ENCODE measurements around the gene C12orf56.

Gene C12orf56

GRCh38 chr12:64229796-64230195, 160.8 kb downstream of the C12orf56 start:
- no peaks in the 10 kb centered on the region for H3K27me3 ChIP-seq (ENCODE audit: control insufficient read depth in 1 of 2, insufficient read depth in 1 of 2, low read length in 2 of 2)
- no peak overlapping the region for H3K14ac ChIP-seq (ENCODE audit: low read length in 2 of 2)
- H2AK5ac ChIP-seq (ENCODE audit: low read length, severe bottlenecking), result no peak overlapping the region
- H3K9ac ChIP-seq (ENCODE audit: low read length), result no peak overlapping the region
- H2BK15ac ChIP-seq (ENCODE audit: low read depth, poor library complexity, severe bottlenecking), result no peak overlapping the region
- no peaks in the 10 kb centered on the region for H3K4me1 ChIP-seq (ENCODE audit: control insufficient read depth, insufficient read depth, low read depth, low read length)
- no peak overlapping the region for H3K23ac ChIP-seq (ENCODE audit: low read length in 2 of 2)
- H2AFZ ChIP-seq (ENCODE audit: low read depth, low read length), result no peak overlapping the region
- H3K9me3 ChIP-seq (ENCODE audit: control insufficient read depth, low read length), result no peaks in the 10 kb centered on the region
- no peak overlapping the region for H3K27ac ChIP-seq (ENCODE audit: low read length, poor library complexity, severe bottlenecking)
- H2BK12ac ChIP-seq (ENCODE audit: low read length in 2 of 2), result no peak overlapping the region
- no peak overlapping the region for H3K4ac ChIP-seq (ENCODE audit: low read depth in 1 of 2, low read length in 2 of 2)
- H3K4me2 ChIP-seq (ENCODE audit: low read length, poor library complexity, severe bottlenecking), result no peak overlapping the region
- no peaks in the 10 kb centered on the region for H3K36me3 ChIP-seq (ENCODE audit: control insufficient read depth in 1 of 2, insufficient read depth in 2 of 2, low read depth in 1 of 2, low read length in 2 of 2)
- no peak overlapping the region for H4K91ac ChIP-seq (ENCODE audit: low read length)
- H3K79me1 ChIP-seq (replicated peaks; ENCODE audit: low read length, poor library complexity, severe bottlenecking), result no peaks in the 10 kb centered on the region
- H2BK120ac ChIP-seq (ENCODE audit: low read depth, low read length), result no peak overlapping the region
- no peak overlapping the region for H3K18ac ChIP-seq (ENCODE audit: low read depth in 1 of 2, low read length in 2 of 2)
- DNase-seq, result no peak
- no peak overlapping the region for H4K8ac ChIP-seq (ENCODE audit: low read length)
- no peak overlapping the region for H3K4me3 ChIP-seq (ENCODE audit: insufficient read depth in 1 of 2, low read depth in 1 of 2, low read length in 2 of 2)
- WGBS, result 92% methylated on average over 4 of the region's 5 CpGs
- H2BK5ac ChIP-seq (ENCODE audit: low read depth, low read length, poor library complexity, severe bottlenecking), result no peak overlapping the region

GRCh38 chr12:64229240-64229639, 161.3 kb downstream of the C12orf56 start:
- Histone ChIP-seq H2AK5ac (ENCODE audit: low read length, severe bottlenecking) (no peak overlapping the region), H3K27me3 (ENCODE audit: control insufficient read depth in 1 of 2, insufficient read depth in 1 of 2, low read length in 2 of 2) (no peaks in the 10 kb centered on the region), H3K4me1 (ENCODE audit: control insufficient read depth, insufficient read depth, low read depth, low read length) (no peaks in the 10 kb centered on the region), H3K9ac (ENCODE audit: low read length) (no peak overlapping the region), H2BK15ac (ENCODE audit: low read depth, poor library complexity, severe bottlenecking) (no peak overlapping the region), H2BK12ac (ENCODE audit: low read length in 2 of 2) (no peak overlapping the region), H3K18ac (ENCODE audit: low read depth in 1 of 2, low read length in 2 of 2) (no peak overlapping the region), H3K27ac (ENCODE audit: low read length, poor library complexity, severe bottlenecking) (no peak overlapping the region), H2BK5ac (ENCODE audit: low read depth, low read length, poor library complexity, severe bottlenecking) (no peak overlapping the region), H2BK120ac (ENCODE audit: low read depth, low read length) (no peak overlapping the region), H3K4me3 (ENCODE audit: insufficient read depth in 1 of 2, low read depth in 1 of 2, low read length in 2 of 2) (no peak overlapping the region), H3K23ac (ENCODE audit: low read length in 2 of 2) (no peak overlapping the region), H4K8ac (ENCODE audit: low read length) (no peak overlapping the region), H3K79me1 (replicated peaks; ENCODE audit: low read length, poor library complexity, severe bottlenecking) (no peaks in the 10 kb centered on the region), H3K14ac (ENCODE audit: low read length in 2 of 2) (no peak overlapping the region), H3K4me2 (ENCODE audit: low read length, poor library complexity, severe bottlenecking) (no peak overlapping the region), H3K9me3 (ENCODE audit: control insufficient read depth, low read length) (no peaks in the 10 kb centered on the region), H3K4ac (ENCODE audit: low read depth in 1 of 2, low read length in 2 of 2) (no peak overlapping the region), H2AFZ (ENCODE audit: low read depth, low read length) (no peak overlapping the region), H4K91ac (ENCODE audit: low read length) (no peak overlapping the region), H3K36me3 (ENCODE audit: control insufficient read depth in 1 of 2, insufficient read depth in 2 of 2, low read depth in 1 of 2, low read length in 2 of 2) (no peaks in the 10 kb centered on the region)
- 43% methylated on average over 4 of the region's 4 CpGs for WGBS
- no peak for DNase-seq

DNA sequence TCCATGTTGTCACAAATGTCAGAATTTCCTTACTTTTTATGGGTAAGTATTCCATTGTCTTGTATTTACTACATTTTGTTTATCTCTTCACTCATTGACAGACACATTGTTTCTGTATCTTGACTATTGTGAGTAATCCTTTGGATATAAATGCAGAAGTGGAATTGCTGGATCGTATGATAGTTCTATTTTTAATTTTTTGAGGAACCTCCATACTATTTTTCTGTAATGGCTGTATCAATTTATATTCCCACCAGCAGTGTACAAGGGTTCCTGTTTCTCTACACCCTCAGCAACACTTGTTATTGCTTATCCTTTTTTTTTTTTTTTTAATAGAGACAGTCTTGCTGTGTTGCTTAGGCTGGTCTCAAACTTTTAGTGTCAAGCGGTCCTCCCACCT, 164.9 kb downstream of the C12orf56 start:
- Histone ChIP-seq H2BK120ac (ENCODE audit: low read depth, low read length) (no peak overlapping the region), H3K79me1 (replicated peaks; ENCODE audit: low read length, poor library complexity, severe bottlenecking) (peaks cover 5% of the 10 kb centered on the region)

GRCh38 chr12:64222009-64222765, 168.4 kb downstream of the C12orf56 start, which contains the start of gene KICS2:
Gene KICS2 (minus strand): TSS chr12:64222296. CDS start chr12:64222237, 59 bp downstream.
- peak; percentile 95 for DNase-seq
- H3K27me3 ChIP-seq (ENCODE audit: control insufficient read depth in 1 of 2, insufficient read depth in 1 of 2, low read length in 2 of 2), result no peaks in the 10 kb centered on the region
- peak within 1 kb of the TSS; percentile 5 to 79 for H2BK12ac ChIP-seq (ENCODE audit: low read length in 2 of 2)
- peak within 1 kb of the TSS; percentile 66 to 71 for H3K4ac ChIP-seq (ENCODE audit: low read depth in 1 of 2, low read length in 2 of 2)
- H3K14ac ChIP-seq (ENCODE audit: low read length in 2 of 2), result peak within 1 kb of the TSS in 1 of 2 experiments; percentile 78
- peaks cover 7% of the 10 kb centered on the region for H3K79me1 ChIP-seq (replicated peaks; ENCODE audit: low read length, poor library complexity, severe bottlenecking)
- 0% methylated on average over 47 of the region's 56 CpGs for WGBS
- peak within 1 kb of the TSS; percentile 92 for H4K8ac ChIP-seq (ENCODE audit: low read length)
- H3K4me3 ChIP-seq (ENCODE audit: insufficient read depth in 1 of 2, low read depth in 1 of 2, low read length in 2 of 2), result peak within 1 kb of the TSS; percentile 88 to 94
- H3K9me3 ChIP-seq (ENCODE audit: control insufficient read depth, low read length), result no peaks in the 10 kb centered on the region
- peak within 1 kb of the TSS; percentile 99 for H3K9ac ChIP-seq (ENCODE audit: low read length)
- peak within 1 kb of the TSS; percentile 15 for H2BK5ac ChIP-seq (ENCODE audit: low read depth, low read length, poor library complexity, severe bottlenecking)
- H3K27ac ChIP-seq (ENCODE audit: low read length, poor library complexity, severe bottlenecking), result peak within 1 kb of the TSS; percentile 77
- peak within 1 kb of the TSS; percentile 99 for H2AFZ ChIP-seq (ENCODE audit: low read depth, low read length)
- H3K18ac ChIP-seq (ENCODE audit: low read depth in 1 of 2, low read length in 2 of 2), result peak within 1 kb of the TSS; percentile 86 to 88
- H3K4me2 ChIP-seq (ENCODE audit: low read length, poor library complexity, severe bottlenecking), result peak within 1 kb of the TSS; percentile 56
- H3K4me1 ChIP-seq (ENCODE audit: control insufficient read depth, insufficient read depth, low read depth, low read length), result peaks cover 2% of the 10 kb centered on the region
- peak within 1 kb of the TSS; percentile 84 for H2BK15ac ChIP-seq (ENCODE audit: low read depth, poor library complexity, severe bottlenecking)
- peak within 1 kb of the TSS; percentile 11 for H2BK120ac ChIP-seq (ENCODE audit: low read depth, low read length)
- no peaks in the 10 kb centered on the region for H3K36me3 ChIP-seq (ENCODE audit: control insufficient read depth in 1 of 2, insufficient read depth in 2 of 2, low read depth in 1 of 2, low read length in 2 of 2)
- H2AK5ac ChIP-seq (ENCODE audit: low read length, severe bottlenecking), result peak within 1 kb of the TSS; percentile 46
- H3K23ac ChIP-seq (ENCODE audit: low read length in 2 of 2), result no peak within 1 kb of the TSS
- peak within 1 kb of the TSS; percentile 62 for H4K91ac ChIP-seq (ENCODE audit: low read length)

More for the DNA sequence above, 164.9 kb downstream of the C12orf56 start:
- H4K8ac ChIP-seq (ENCODE audit: low read length), result no peak overlapping the region
- H3K27me3 ChIP-seq (ENCODE audit: control insufficient read depth in 1 of 2, insufficient read depth in 1 of 2, low read length in 2 of 2), result no peaks in the 10 kb centered on the region
- no peaks in the 10 kb centered on the region for H3K36me3 ChIP-seq (ENCODE audit: control insufficient read depth in 1 of 2, insufficient read depth in 2 of 2, low read depth in 1 of 2, low read length in 2 of 2)
- H2BK12ac ChIP-seq (ENCODE audit: low read length in 2 of 2), result no peak overlapping the region
- no peak overlapping the region for H3K27ac ChIP-seq (ENCODE audit: low read length, poor library complexity, severe bottlenecking)
- no peak overlapping the region for H3K4ac ChIP-seq (ENCODE audit: low read depth in 1 of 2, low read length in 2 of 2)
- WGBS, result 100% methylated on average over 1 of the region's 2 CpGs
- H3K23ac ChIP-seq (ENCODE audit: low read length in 2 of 2), result no peak overlapping the region
- no peak overlapping the region for H2AK5ac ChIP-seq (ENCODE audit: low read length, severe bottlenecking)
- no peak overlapping the region for H3K14ac ChIP-seq (ENCODE audit: low read length in 2 of 2)
- H3K4me2 ChIP-seq (ENCODE audit: low read length, poor library complexity, severe bottlenecking), result no peak overlapping the region
- H3K18ac ChIP-seq (ENCODE audit: low read depth in 1 of 2, low read length in 2 of 2), result no peak overlapping the region
- DNase-seq, result no peak
- H2BK5ac ChIP-seq (ENCODE audit: low read depth, low read length, poor library complexity, severe bottlenecking), result no peak overlapping the region
- H3K4me1 ChIP-seq (ENCODE audit: control insufficient read depth, insufficient read depth, low read depth, low read length), result peaks cover 2% of the 10 kb centered on the region
- H2BK15ac ChIP-seq (ENCODE audit: low read depth, poor library complexity, severe bottlenecking), result no peak overlapping the region
- no peak overlapping the region for H4K91ac ChIP-seq (ENCODE audit: low read length)
- no peak overlapping the region for H2AFZ ChIP-seq (ENCODE audit: low read depth, low read length)
- H3K4me3 ChIP-seq (ENCODE audit: insufficient read depth in 1 of 2, low read depth in 1 of 2, low read length in 2 of 2), result no peak overlapping the region
- no peaks in the 10 kb centered on the region for H3K9me3 ChIP-seq (ENCODE audit: control insufficient read depth, low read length)
- H3K9ac ChIP-seq (ENCODE audit: low read length), result no peak overlapping the region

All from mesenchymal stem cell (in vitro differentiated cells and primary cell).